Daoy (cell line): Measurements from ENCODE around the gene KRTAP4-11. TPM values are rescaled to one million over a fixed set of nuclear protein-coding genes. Genes with fewer than 3 reads are reported as not detected.
A peak's percentile ranks its signal among the peaks of the same experiment; 100 is the strongest.
"Not testable (repeated sequence)": the region's sequence is repeated elsewhere in the genome, so short reads cannot be mapped to it uniquely, and the experiment has no call there.

ENCODE experiments used
- DNase-seq: peaks from one replicate; pipeline ENCODE4 v3.0.0-alpha.2; 2015; ENCODE audit warnings: low read depth
- total RNA-seq: library from RNA; depleted of rRNA; stranded (reverse); fragments of >200 nt; shearing (Covaris generic); gene quantifications from 2 replicates; pipeline ENCODE4 v1.2.3, GENCODE V29; 2014; rRNA removed

The KRTAP4-11 gene
- total RNA-seq, 1 experiment from 2014 or later, result not detected

GRCh38 chr17:41084100-41084856 lies 33.9 kb downstream of the KRTAP4-11 start, which contains the start of gene KRTAP4-7:
Gene KRTAP4-7 (plus strand): TSS chr17:41084150. CDS start chr17:41084207, 57 bp downstream.
- not testable (repeated sequence) for DNase-seq

GRCh38 chr17:41083427-41083826 lies 34.7 kb downstream of the KRTAP4-11 start:
- peak; percentile 42 for DNase-seq

- peak; percentile 49 for DNase-seq
Measured at GRCh38 chr17:41082626-41083025, 35.5 kb downstream of the KRTAP4-11 start.

- no peak for DNase-seq
Measured at GRCh38 chr17:41076788-41077187, 41.4 kb downstream of the KRTAP4-11 start.

- DNase-seq, result no peak
Measured at GRCh38 chr17:41073676-41074075, 44.5 kb downstream of the KRTAP4-11 start.

- DNase-seq, result no peak
Measured at GRCh38 chr17:41071606-41072360, 46.4 kb downstream of the KRTAP4-11 start.

- no peak for DNase-seq
Measured at GRCh38 chr17:41069031-41069430, 49.1 kb downstream of the KRTAP4-11 start.

- no peak for DNase-seq
Measured at GRCh38 chr17:41067281-41067680, 50.9 kb downstream of the KRTAP4-11 start.

Other genes with a start within 250 kb of the KRTAP4-11 start
- gene KRT20, start 233.1 kb downstream of the KRTAP4-11 start, total RNA-seq, result not detected in 2 replicates
- gene KRT23, start 180.7 kb downstream of the KRTAP4-11 start, total RNA-seq, result not detected in 2 replicates
- not detected in 2 replicates for gene KRT39, start 151.4 kb downstream of the KRTAP4-11 start, total RNA-seq
- gene KRT40, start 134.0 kb downstream of the KRTAP4-11 start, total RNA-seq, result not detected in 2 replicates
- gene KRTAP3-3, start 124.2 kb downstream of the KRTAP4-11 start, total RNA-seq, result not detected in 2 replicates
- gene KRTAP3-2, start 118.5 kb downstream of the KRTAP4-11 start, total RNA-seq, result not detected in 2 replicates
- not detected in 2 replicates for gene KRTAP3-1, start 109.2 kb downstream of the KRTAP4-11 start, total RNA-seq
- not detected in 2 replicates for gene KRTAP1-5, start 91.2 kb downstream of the KRTAP4-11 start, total RNA-seq
- not detected in 2 replicates for gene KRTAP1-4, start 88.2 kb downstream of the KRTAP4-11 start, total RNA-seq
- not detected in 2 replicates for gene KRTAP1-3, start 83.5 kb downstream of the KRTAP4-11 start, total RNA-seq
- gene KRTAP1-1, start 76.9 kb downstream of the KRTAP4-11 start, total RNA-seq, result 1.5 TPM in 1 of 2 replicates, not detected in the other
- gene KRTAP2-1, start 71.1 kb downstream of the KRTAP4-11 start, total RNA-seq, result not detected in 2 replicates
- gene KRTAP2-2, start 63.1 kb downstream of the KRTAP4-11 start, total RNA-seq, result not detected in 2 replicates
- not detected in 2 replicates for gene KRTAP2-3, start 58.3 kb downstream of the KRTAP4-11 start, total RNA-seq
- not detected in 2 replicates for gene KRTAP2-4, start 52.5 kb downstream of the KRTAP4-11 start, total RNA-seq
- not detected in 2 replicates for gene KRTAP4-7, start 34.2 kb downstream of the KRTAP4-11 start, total RNA-seq
- not detected in 2 replicates for gene KRTAP4-8, start 20.2 kb downstream of the KRTAP4-11 start, total RNA-seq
- gene KRTAP4-16, start 16.2 kb downstream of the KRTAP4-11 start, total RNA-seq, result not detected in 2 replicates
- not detected in 2 replicates for gene KRTAP4-9, start 13.0 kb downstream of the KRTAP4-11 start, total RNA-seq
- gene KRTAP4-12, start 5.8 kb upstream of the KRTAP4-11 start, total RNA-seq, result not detected in 2 replicates
- not detected in 2 replicates for gene KRTAP4-6, start 22.2 kb upstream of the KRTAP4-11 start, total RNA-seq
- not detected in 2 replicates for gene KRTAP4-5, start 31.5 kb upstream of the KRTAP4-11 start, total RNA-seq
- gene KRTAP4-4, start 42.4 kb upstream of the KRTAP4-11 start, total RNA-seq, result not detected in 2 replicates
- not detected in 2 replicates for gene KRTAP4-3, start 49.8 kb upstream of the KRTAP4-11 start, total RNA-seq
- not detected in 2 replicates for gene KRTAP4-2, start 59.8 kb upstream of the KRTAP4-11 start, total RNA-seq
- gene KRTAP4-1, start 66.5 kb upstream of the KRTAP4-11 start, total RNA-seq, result not detected in 2 replicates
- not detected in 2 replicates for gene KRTAP9-1, start 71.5 kb upstream of the KRTAP4-11 start, total RNA-seq
- not detected in 2 replicates for gene KRTAP9-2, start 108.3 kb upstream of the KRTAP4-11 start, total RNA-seq
- not detected in 2 replicates for gene KRTAP9-3, start 114.1 kb upstream of the KRTAP4-11 start, total RNA-seq
- gene KRTAP9-8, start 119.6 kb upstream of the KRTAP4-11 start, total RNA-seq, result not detected in 2 replicates
- gene KRTAP9-4, start 131.3 kb upstream of the KRTAP4-11 start, total RNA-seq, result not detected in 2 replicates
- gene KRTAP9-9, start 137.0 kb upstream of the KRTAP4-11 start, total RNA-seq, result not detected in 2 replicates
- gene KRTAP9-6, start 147.0 kb upstream of the KRTAP4-11 start, total RNA-seq, result not detected in 2 replicates
- gene KRTAP9-7, start 157.3 kb upstream of the KRTAP4-11 start, total RNA-seq, result not detected in 2 replicates
- gene KRTAP29-1, start 184.5 kb upstream of the KRTAP4-11 start, total RNA-seq, result not detected in 2 replicates
- gene KRTAP16-1, start 190.9 kb upstream of the KRTAP4-11 start, total RNA-seq, result not detected in 2 replicates
- not detected in 2 replicates for gene KRTAP17-1, start 197.3 kb upstream of the KRTAP4-11 start, total RNA-seq
- gene KRT33A, start 232.5 kb upstream of the KRTAP4-11 start, total RNA-seq, result not detected in 2 replicates